ENCODE results near the gene ARHGEF19.
"Not testable (repeated sequence)": the region's sequence is repeated elsewhere in the genome, so short reads cannot be mapped to it uniquely, and the experiment has no call there.

Gene ARHGEF19

DNA sequence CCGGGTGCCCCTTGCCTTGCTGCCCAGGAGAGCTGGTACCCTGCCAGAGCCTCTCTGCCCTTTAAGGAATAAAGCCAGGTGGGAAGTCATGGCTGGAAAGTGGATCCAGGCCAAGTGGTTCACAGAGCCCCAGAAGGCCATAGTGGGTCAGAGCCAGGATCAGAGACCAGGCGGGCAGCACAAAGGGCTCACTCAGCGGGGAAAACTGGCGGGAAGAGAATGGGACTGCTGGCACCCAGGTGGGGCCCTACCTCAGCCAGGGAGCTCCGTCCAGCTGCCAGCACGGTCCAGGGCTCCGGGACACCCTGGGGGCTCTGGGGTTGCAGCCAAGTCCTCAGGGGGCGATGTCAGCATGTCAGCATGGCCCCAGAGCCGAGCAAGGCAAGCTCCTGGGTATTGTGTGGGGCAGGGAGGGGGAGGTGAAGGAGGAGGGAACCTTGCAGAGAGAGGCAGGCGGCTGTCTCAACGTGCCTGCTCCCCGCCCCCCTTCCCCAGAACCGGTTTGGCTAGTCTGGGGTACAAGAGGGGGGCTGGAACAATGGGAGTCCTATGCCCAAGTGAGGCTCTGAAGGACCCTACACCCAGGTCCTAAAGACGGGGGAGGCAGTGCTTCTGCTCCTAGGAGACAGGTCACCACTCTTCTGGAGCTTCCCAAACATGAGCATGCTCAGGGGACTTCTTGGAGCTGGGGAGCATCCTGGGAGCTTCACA is at the start of gene ARHGEF19:
ARHGEF19 (minus strand) TSS at position 402 of the 711 bp plus-strand sequence. CDS start 3,598 bp downstream, outside the sequence.
- no peak for DNase-seq

DNA sequence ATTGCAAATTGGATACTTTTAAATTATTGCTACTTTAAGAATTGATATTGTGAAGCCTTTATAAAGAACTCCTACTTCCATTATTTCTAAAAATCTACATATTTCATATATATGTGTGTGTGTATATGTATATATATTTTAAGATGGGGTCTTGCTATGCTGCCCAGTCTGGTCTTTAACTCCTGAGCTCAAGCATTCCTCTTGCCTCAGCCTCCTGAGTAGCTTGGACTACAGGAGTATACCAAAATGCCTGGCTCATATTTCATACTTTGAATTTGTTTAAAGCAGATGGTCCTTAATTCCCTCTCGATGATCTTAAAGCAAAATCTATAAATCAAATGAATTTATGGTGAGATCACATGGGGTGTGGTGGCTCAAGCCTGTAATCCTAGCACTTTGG is 49.6 kb upstream of the ARHGEF19 start:
- no peak for DNase-seq

- DNase-seq = no peak
Observed at GRCh38 chr1:16260814-16261213, 48.4 kb upstream of the ARHGEF19 start.

DNA sequence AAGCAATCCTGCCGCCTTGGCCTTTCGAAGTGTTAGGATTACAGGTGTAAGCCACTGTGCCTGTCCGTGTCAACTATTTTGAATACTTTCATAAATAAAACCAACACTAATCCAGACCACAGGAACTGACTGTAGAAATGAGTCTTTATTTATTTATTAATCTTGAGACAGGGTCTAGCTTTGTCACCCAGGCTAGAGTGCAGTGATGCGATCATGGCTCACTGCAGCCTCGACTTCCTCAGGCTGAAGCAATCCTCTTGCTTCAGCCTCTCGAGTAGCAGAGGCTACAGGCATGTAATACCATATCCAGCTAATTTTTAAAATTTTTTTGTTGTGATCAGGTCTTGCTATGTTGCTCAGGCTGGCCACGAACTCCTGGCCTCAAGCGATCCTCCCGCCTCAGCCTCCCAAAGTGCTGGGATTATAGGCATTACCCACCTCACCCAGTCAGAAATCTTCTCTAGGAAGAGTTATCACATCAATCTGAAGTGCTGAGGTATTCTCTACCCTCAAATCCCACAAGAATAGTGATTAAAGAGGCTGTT is 46.2 kb upstream of the ARHGEF19 start:
- DNase-seq = no peak

DNA sequence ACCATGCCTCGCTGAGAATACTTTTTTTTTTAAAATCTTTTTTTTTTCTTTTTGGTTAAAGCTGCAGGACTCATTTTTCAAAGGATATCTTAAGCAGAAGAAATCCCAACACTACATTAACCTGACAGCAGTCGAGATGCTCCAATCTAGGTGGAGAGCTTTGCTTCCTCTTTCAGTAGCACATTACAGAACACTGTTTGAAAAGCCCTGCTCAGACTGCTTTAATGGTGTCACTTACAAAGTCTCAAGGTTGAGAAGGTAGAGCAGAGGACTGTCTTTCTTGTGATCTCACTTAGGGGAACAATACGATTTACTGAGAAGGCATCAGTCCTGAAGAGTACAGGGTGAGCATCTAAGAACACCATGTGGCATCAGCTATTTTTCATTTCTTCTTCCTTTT is 45.5 kb upstream of the ARHGEF19 start:
- no peak for DNase-seq

GRCh38 chr1:16257556-16257955 is 45.1 kb upstream of the ARHGEF19 start:
- not testable (repeated sequence) for DNase-seq

- no peak for DNase-seq
Observed at GRCh38 chr1:16256478-16256877, 44.0 kb upstream of the ARHGEF19 start.

DNA sequence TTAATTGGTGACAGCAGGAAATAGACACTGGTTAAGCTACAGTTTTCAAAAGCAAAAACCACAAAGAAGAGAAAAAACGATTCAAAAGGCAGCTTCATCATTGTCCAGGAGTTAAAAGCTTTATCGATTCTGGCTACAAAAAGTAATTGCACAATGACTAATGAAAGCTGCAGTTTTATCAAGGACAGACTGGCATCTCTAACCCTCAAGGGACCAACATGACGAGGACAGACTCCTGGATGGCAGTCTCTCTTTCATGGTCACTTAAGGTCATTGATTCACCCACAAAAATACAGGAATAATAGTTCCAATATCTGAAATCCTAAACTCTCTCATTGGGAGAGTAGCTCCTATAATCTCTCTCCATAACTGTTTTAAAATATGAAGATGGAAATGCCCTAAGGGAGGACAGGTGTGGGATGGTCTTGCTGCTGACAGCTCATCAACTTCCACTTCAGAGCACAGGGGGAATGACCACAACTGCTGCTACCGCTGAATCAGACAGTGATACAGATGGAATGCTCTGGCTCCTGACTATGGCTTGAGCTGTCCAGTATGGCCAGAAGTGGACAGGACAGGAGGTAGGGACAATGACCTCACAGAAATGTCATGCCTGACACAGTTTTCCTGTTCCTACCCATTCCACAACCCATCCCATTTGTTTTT is 41.9 kb upstream of the ARHGEF19 start:
- no peak for DNase-seq

DNA sequence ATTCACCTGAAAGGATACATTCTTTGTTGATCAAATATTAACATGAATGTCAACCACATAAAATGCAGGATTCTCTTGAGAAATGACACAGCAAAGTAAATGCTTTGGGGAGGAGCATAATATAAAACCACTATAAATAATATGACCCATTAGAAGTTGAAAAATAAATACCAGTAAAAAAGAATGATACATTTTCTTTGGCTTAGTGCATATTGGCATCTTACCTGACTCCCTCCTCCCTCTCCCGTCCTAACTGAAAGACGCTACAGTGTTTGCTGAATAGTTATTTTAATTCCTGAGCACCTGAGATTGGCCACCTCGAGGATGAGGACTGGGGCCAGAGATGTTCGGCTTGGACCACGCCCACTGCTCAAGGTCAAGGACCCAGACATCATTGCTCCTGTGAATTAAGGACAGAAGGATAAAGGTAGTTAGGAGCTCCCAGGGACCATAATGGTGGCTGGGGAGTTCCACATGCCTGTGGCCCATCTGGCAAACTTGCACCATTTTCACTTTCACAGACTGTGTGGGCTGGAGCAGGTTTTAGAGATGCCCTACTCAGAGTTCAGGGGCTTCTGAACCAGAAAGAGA is 41.0 kb upstream of the ARHGEF19 start:
- DNase-seq = no peak

DNA sequence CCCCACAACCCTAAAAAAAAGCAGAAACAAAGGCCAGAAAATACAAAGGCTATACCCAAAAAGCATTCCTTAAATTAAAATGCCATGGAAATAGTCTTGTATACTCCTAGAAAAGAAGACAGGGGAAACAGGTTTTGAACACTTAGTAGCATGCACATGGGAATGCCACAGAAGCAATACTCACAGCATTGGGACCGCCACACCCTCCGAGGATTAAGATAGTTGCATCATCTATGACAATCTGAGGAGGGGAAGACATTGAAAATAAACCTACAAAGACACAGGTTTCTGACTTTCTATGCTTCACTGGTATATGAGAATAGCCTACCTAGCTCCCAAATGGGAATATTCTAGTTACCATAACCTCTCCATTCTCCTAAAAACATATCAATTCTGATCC is 40.5 kb upstream of the ARHGEF19 start:
- no peak for DNase-seq

DNA sequence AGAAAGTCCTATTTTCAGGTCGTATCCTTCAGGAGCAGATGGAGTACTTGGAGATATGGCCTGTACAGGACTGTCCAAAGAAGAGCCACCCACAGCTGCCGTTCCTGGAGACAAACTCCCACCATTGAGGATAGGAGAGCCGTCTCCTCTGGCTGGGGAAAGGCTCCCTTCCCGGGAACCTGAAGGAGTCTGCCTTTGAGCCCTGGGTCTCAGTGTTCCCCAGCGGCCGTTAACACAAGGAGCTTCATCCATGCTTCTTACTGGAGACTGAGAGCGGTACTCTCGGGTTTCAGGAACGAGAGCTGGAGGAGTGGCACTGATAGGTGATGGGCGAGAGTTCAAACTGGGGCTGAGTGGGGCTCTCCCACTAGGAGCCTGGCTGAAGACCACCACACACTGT is 38.9 kb upstream of the ARHGEF19 start:
- no peak for DNase-seq

- DNase-seq = no peak
Observed at GRCh38 chr1:16250524-16251251, 38.2 kb upstream of the ARHGEF19 start.

DNA sequence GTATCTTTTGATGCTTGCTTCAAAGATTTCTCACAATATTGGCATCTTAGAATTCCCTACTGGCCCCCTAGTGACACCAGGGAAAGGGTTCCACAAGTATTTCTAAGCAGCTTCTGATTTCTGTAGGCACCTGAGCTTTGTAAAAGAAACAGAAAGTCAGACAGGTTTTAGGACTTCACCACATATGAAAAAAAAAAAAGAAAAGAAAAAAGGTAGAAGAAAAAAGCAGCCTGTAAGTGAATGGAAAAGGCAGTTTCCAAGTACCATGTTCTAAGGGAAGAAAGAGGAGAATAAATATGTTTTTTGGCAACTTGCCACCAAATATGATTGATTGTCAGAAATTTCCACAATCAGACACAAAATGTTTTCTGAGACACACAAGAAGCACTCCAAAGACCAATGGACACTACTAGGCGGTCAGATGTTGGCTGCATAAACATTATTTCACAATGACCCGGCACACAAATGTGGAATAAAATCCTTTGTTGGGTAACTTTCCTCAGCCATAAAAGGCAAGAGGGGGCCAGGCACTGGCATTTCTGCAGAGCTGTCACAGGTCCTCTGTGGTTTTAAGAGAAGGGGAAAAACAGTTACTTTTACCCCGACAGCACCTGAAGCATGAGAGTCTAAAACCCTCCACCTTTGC is 37.3 kb upstream of the ARHGEF19 start:
- no peak for DNase-seq

DNA sequence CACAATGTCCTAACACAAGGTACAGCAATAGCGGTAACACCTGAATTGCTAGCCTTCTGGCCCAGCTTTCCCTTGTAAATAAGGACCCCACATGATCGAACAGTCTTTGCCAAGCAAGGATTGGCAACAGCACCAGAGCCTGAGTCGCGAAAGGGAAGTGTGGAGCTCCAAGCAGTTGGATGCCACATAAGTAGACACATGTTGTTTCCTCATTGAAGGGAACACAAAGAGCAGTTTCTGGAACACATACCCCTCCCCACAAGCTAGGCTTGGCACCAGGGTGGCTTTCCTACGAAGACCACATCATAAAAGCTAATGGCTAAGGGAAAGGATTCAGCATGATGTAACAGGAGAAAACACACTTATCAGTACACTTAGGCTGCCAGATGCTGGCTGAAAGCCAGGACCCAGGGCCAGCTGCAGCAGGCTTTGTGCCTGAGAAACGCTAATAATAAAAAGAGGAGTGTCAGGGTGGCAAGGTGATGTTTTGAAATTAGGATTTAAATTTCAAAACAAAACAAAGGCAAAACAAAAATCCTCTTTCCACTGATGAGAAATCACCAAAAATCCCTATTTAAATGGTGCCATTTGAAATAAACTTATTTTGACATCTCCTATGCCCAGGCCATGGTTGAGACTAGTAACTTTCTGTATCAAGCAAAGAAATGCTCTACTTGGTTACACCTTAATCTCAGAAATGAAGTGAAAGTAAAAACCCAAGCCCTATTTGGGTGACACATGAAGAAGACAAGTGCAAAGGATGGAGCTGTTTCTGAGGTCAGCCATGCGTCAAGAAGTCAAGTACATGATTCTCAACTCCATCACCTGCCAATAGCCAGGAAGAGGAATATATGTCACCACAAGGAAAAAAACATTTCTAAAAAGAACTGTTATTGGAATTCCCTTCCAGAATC is 36.4 kb upstream of the ARHGEF19 start:
- DNase-seq = no peak

DNA sequence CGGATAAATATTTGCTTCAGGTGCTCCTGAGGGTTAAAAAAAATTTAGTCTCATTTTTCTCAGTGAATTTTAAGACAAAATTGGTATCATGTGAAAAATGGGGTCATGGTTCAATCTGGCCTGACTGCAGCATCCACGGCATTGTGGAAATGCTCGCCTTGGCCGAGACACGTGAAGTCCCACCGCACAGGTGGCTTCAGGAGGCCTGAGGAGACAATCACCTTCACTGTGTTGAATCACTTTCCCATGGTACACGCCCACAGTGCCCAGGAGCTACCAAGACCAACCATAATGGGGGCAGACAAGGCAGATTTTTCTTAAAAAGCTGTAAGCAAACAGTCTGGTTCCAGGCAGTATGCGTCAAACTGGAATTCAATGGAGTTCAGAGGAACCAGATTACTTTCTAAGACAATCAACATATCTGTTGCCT is 35.6 kb upstream of the ARHGEF19 start:
- no peak for DNase-seq

GRCh38 chr1:16247441-16247840 is 35.0 kb upstream of the ARHGEF19 start:
- DNase-seq = no peak

- DNase-seq = no peak
Observed at GRCh38 chr1:16246961-16247360, 34.5 kb upstream of the ARHGEF19 start.

- DNase-seq = not testable (repeated sequence)
Observed at GRCh38 chr1:16246239-16246638, 33.8 kb upstream of the ARHGEF19 start.

- no peak for DNase-seq
Observed at GRCh38 chr1:16245476-16246196, 33.2 kb upstream of the ARHGEF19 start.

- no peak for DNase-seq
Observed at GRCh38 chr1:16244650-16245285, 32.3 kb upstream of the ARHGEF19 start.

Data from stimulated activated CD4-positive, alpha-beta T cell treated with anti-CD3 and anti-CD28 coated beads, Interleukin-4, amount 100 ng/mL, for 4 hours (primary cell).